MV-4-11 (cell line): Measurements from ENCODE around the gene DLG5.

Source experiments
- DNase-seq: peaks from one replicate; lab custom pipeline; 2025; lab: John Stamatoyannopoulos, UW

DLG5 gene

GRCh38 chr10:77912576-77912975 lies 14.0 kb downstream of the DLG5 start:
- no peak for DNase-seq

GRCh38 chr10:77911535-77912123 lies 14.9 kb downstream of the DLG5 start:
- DNase-seq, result no peak

GRCh38 chr10:77910524-77911145 lies 15.9 kb downstream of the DLG5 start:
- DNase-seq, result no peak

- DNase-seq, result no peak
Measured at GRCh38 chr10:77909749-77910375, 16.7 kb downstream of the DLG5 start.

GRCh38 chr10:77909021-77909748 lies 17.4 kb downstream of the DLG5 start:
- peak; percentile 15 for DNase-seq

- DNase-seq, result no peak
Measured at GRCh38 chr10:77907900-77908717, 18.4 kb downstream of the DLG5 start.

GRCh38 chr10:77907462-77907861 lies 19.1 kb downstream of the DLG5 start:
- no peak for DNase-seq

GRCh38 chr10:77906951-77907421 lies 19.6 kb downstream of the DLG5 start:
- no peak for DNase-seq

GRCh38 chr10:77905781-77906180 lies 20.8 kb downstream of the DLG5 start:
- no peak for DNase-seq

GRCh38 chr10:77905086-77905748 lies 21.3 kb downstream of the DLG5 start:
- no peak for DNase-seq

- DNase-seq, result no peak
Measured at GRCh38 chr10:77904100-77904840, 22.3 kb downstream of the DLG5 start.

- no peak for DNase-seq
Measured at GRCh38 chr10:77902159-77902558, 24.4 kb downstream of the DLG5 start.

GRCh38 chr10:77901743-77902142 lies 24.8 kb downstream of the DLG5 start:
- DNase-seq, result no peak

- no peak for DNase-seq
Measured at GRCh38 chr10:77899690-77900089, 26.9 kb downstream of the DLG5 start.

GRCh38 chr10:77899080-77899477 lies 27.5 kb downstream of the DLG5 start:
- DNase-seq, result no peak

GRCh38 chr10:77898323-77899079 lies 28.1 kb downstream of the DLG5 start:
- DNase-seq, result peak; percentile 24

- no peak for DNase-seq
Measured at GRCh38 chr10:77896058-77896457, 30.5 kb downstream of the DLG5 start.

- DNase-seq, result no peak
Measured at GRCh38 chr10:77894058-77894457, 32.5 kb downstream of the DLG5 start.

GRCh38 chr10:77893386-77893785 lies 33.2 kb downstream of the DLG5 start:
- no peak for DNase-seq

GRCh38 chr10:77892761-77893160 lies 33.8 kb downstream of the DLG5 start:
- no peak for DNase-seq
